HepG2 (cell line): ENCODE measurements around the gene RBM26. TPM values are rescaled to one million over a fixed set of nuclear protein-coding genes. Genes with fewer than 3 reads are reported as not detected.

Source experiments
- ATAC-seq: fragments of 200-7000 bp; cut with Tn5 transposase; 3 replicates; pipeline ENCODE4 v1.9.1; 2020; ENCODE audit warnings: mild to moderate bottlenecking, moderate library complexity
- BruUV-seq: library from RNA; stranded (reverse); fragments of 400-500 nt; replicated peaks from 2 replicates; lab custom pipeline; 2021; lab: Mats Ljungman, UMichigan
- CTCF ChIA-PET: fragments of 300-600 bp; formaldehyde crosslinking; extraction: SDS; loops from one replicate; lab custom pipeline; 2021; ENCODE audit warnings: low total read pairs, inconsistent platforms, low intra/inter-chr PET ratio; lab: Yijun Ruan, JAX
- POLR2A ChIA-PET: fragments of 350-600 bp; sonication (Branson Sonifier 250); formaldehyde crosslinking; loops from one replicate; lab custom pipeline; 2020; ENCODE audit warnings: antibody characterized with exemption, inconsistent platforms; lab: Yijun Ruan, JAX
- DNase-seq: peaks from one replicate; pipeline ENCODE4 v3.0.0-alpha.2; 2015; ENCODE audit warnings: low spot score
- FAIRE-seq: peaks from 3 replicates; lab custom pipeline; 2011; peaks lifted over from hg19 to GRCh38; lab: Jason Lieb, UNC
- H2AFZ ChIP-seq: one replicate; pipeline ENCODE4 v1.6.1; 2011; ENCODE audit warnings: low read length, inconsistent platforms
- H3K27ac ChIP-seq: fragments of 300-600 bp; 3 replicates; pipeline ENCODE4 v1.8.0; 2011; ENCODE audit warnings: mixed run types, mild to moderate bottlenecking, mixed read lengths, low read length, inconsistent platforms; ENCODE audit not compliant: insufficient read depth; ENCODE audit errors: extremely low read length
- H3K27me3 ChIP-seq, 2 experiments: fragments of 200-600 bp in 1 of 2; 2 replicates in 1 of 2; 3 replicates in 1 of 2; pipeline versions ENCODE4 v1.6.0 to v1.8.0; 2011; ENCODE audit warnings: low read length in 2 of 2, mild to moderate bottlenecking in 2 of 2, moderate library complexity in 2 of 2, inconsistent platforms in 1 of 2; ENCODE audit not compliant: insufficient read depth in 2 of 2, control insufficient read depth in 1 of 2
- H3K36me3 ChIP-seq, 2 experiments: fragments of 200-600 bp in 1 of 2; replicated peaks in 1 of 2; 2 replicates in 1 of 2; 3 replicates in 1 of 2; pipeline versions ENCODE4 v1.5.1 to v1.8.0; 2011; ENCODE audit warnings: low read length in 2 of 2, inconsistent platforms in 1 of 2; ENCODE audit not compliant: insufficient read depth in 2 of 2, control insufficient read depth in 1 of 2
- H3K4me1 ChIP-seq: 2 replicates; pipeline ENCODE4 v1.5.1; 2012; ENCODE audit warnings: low read length, inconsistent platforms; ENCODE audit not compliant: insufficient read depth
- H3K4me2 ChIP-seq: 2 replicates; pipeline ENCODE4 v1.6.0; 2011; ENCODE audit warnings: low read depth, low read length, inconsistent platforms
- H3K4me3 ChIP-seq, 3 experiments: fragments of 200-600 bp in 1 of 3; sonication (generic), shearing (Covaris generic) in 1 of 3; replicated peaks in 1 of 3; 2 replicates each; pipeline ENCODE4 v1.5.1; 2011 to 2016; ENCODE audit warnings: low read length in 3 of 3, inconsistent platforms in 2 of 3, low read depth in 2 of 3, mild to moderate bottlenecking in 2 of 3, control low read depth in 1 of 3, mixed read lengths in 1 of 3; ENCODE audit not compliant: insufficient read depth in 1 of 3
- H3K79me2 ChIP-seq: one replicate; pipeline ENCODE4 v1.6.1; 2011; ENCODE audit warnings: low read length, inconsistent platforms; ENCODE audit not compliant: insufficient read depth
- H3K9ac ChIP-seq: 2 replicates; pipeline ENCODE4 v1.6.0; 2011; ENCODE audit warnings: mild to moderate bottlenecking, low read depth, low read length, inconsistent platforms; ENCODE audit not compliant: insufficient read depth
- H3K9me3 ChIP-seq: 2 replicates; pipeline ENCODE4 v1.5.1; 2012; ENCODE audit warnings: mild to moderate bottlenecking, low read length
- H4K20me1 ChIP-seq: 2 replicates; pipeline ENCODE4 v1.6.0; 2011; ENCODE audit warnings: inconsistent platforms, mild to moderate bottlenecking, low read length, moderate library complexity; ENCODE audit not compliant: insufficient read depth
- FOXP4 ChIP-seq: sonication (generic); formaldehyde crosslinking; IDR thresholded peaks from 2 replicates; pipeline ENCODE4 v1.4.0; 2020; ENCODE audit warnings: missing genetic modification reagents
- GZF1 ChIP-seq: sonication (generic); formaldehyde crosslinking; IDR thresholded peaks from 2 replicates; pipeline ENCODE4 v1.5.1; 2020; ENCODE audit warnings: mild to moderate bottlenecking, missing genetic modification reagents
- MIER2 ChIP-seq: IDR thresholded peaks from 2 replicates; pipeline ENCODE4 v1.6.1; 2016; ENCODE audit warnings: missing biosample characterization, missing genetic modification reagents
- POGZ ChIP-seq: sonication (generic); formaldehyde crosslinking; IDR thresholded peaks from 2 replicates; pipeline ENCODE4 v1.4.0; 2020; ENCODE audit warnings: mild to moderate bottlenecking, missing genetic modification reagents
- POLR2G ChIP-seq: fragments of 200-400 bp; formaldehyde crosslinking; IDR thresholded peaks from 2 replicates; pipeline ENCODE4 v1.6.1; 2018; ENCODE audit warnings: mild to moderate bottlenecking, low read depth, low read length, moderate library complexity
- RCOR2 ChIP-seq: IDR thresholded peaks from 2 replicates; pipeline ENCODE4 v1.6.1; 2016; ENCODE audit warnings: missing biosample characterization, missing genetic modification reagents
- THRA ChIP-seq: sonication (generic); formaldehyde crosslinking; IDR thresholded peaks from 2 replicates; pipeline ENCODE4 v1.4.0; 2020; ENCODE audit warnings: missing genetic modification reagents, borderline replicate concordance
- ZBTB20 ChIP-seq: sonication (generic); formaldehyde crosslinking; IDR thresholded peaks from 2 replicates; pipeline ENCODE4 v1.8.1; 2023; ENCODE audit warnings: missing genetic modification reagents, low read depth, mild to moderate bottlenecking, borderline replicate concordance
- ZNF207 ChIP-seq: fragments of 450-650 bp; IDR thresholded peaks from 2 replicates; pipeline ENCODE4 v1.6.1; 2016; ENCODE audit warnings: antibody characterized with exemption, borderline replicate concordance
- ZNF724P ChIP-seq: sonication (generic); formaldehyde crosslinking; IDR thresholded peaks from 2 replicates; pipeline ENCODE4 v1.8.0; 2022; ENCODE audit warnings: missing genetic modification reagents, borderline replicate concordance
- ZNF773 ChIP-seq: sonication (generic); formaldehyde crosslinking; IDR thresholded peaks from 2 replicates; pipeline ENCODE4 v1.4.0; 2020; ENCODE audit warnings: missing genetic modification reagents, borderline replicate concordance
- ZNF777 ChIP-seq: sonication (generic); formaldehyde crosslinking; IDR thresholded peaks from 2 replicates; pipeline ENCODE4 v1.4.0; 2020; ENCODE audit warnings: missing genetic modification reagents
- WGBS: methylation state at CpG from one replicate; pipeline ENCODE4 v1.1.6; 2017; ENCODE audit warnings: low lambda C conversion rate; 5-methylcytosine and 5-hydroxymethylcytosine counted together
- in situ Hi-C: cut with HindIII; loops from 2 replicates; pipeline ENCODE4 v1.10.0; 2017; ENCODE audit warnings: low pct_unique_long_range_greater_than_20kb; ENCODE audit not compliant: extremely low pct_ligation_motif_present
- intact Hi-C: fragments of 100-400 bp; cut with micrococcal nuclease; formaldehyde crosslinking; loops from one replicate; pipeline ENCODE4 v1.10.0; 2022; ENCODE audit not compliant: unreplicated experiment
- polyA plus RNA-seq, 8 experiments: library from polyadenylated mRNA; depleted of rRNA in 3 of 8; stranded (reverse) in 7 of 8; unstranded in 1 of 8; fragments of >200 nt; fragmentation: Illumina TruSeq in 4 of 8; extraction: Trizol in 4 of 8; gene quantifications; 2 replicates each; pipeline versions ENCODE4 v1.2.1 to v1.2.3, GENCODE V29; 2011 to 2016; ENCODE audit warnings: low read depth in 4 of 8, missing spikeins in 1 of 8, mixed read lengths in 1 of 8; ENCODE audit not compliant: insufficient read depth in 1 of 8
- total RNA-seq, 5 experiments: library from RNA; depleted of rRNA; stranded (reverse); fragments of >200 nt; fragmentation: Illumina TruSeq; extraction: Trizol; gene quantifications; 2 replicates each; pipeline ENCODE4 v1.2.3, GENCODE V29; 2016; ENCODE audit warnings: low read depth in 1 of 5

Gene RBM26
- total and polyA plus RNA-seq, 2 of the 13 experiments (the other 11 are each of a cell fraction or from before 2014, with no cell fraction given) = 19.4 to 34.4 TPM

- no peak for FAIRE-seq
- intact Hi-C loops = no loop called here
Measured at GRCh38 chr13:79455331-79455730, 49.3 kb upstream of the RBM26 start.

More at GRCh38 chr13:79455331-79455730, 49.3 kb upstream of the RBM26 start:
- ATAC-seq = no peak
- in situ Hi-C loops = no loop called here
- Histone ChIP-seq H3K4me3 (no peak overlapping the region), H3K36me3 (no peaks in the 10 kb centered on the region), H4K20me1 (no peaks in the 10 kb centered on the region), H3K9ac (no peak overlapping the region), H3K4me2 (no peak overlapping the region), H3K27me3 (no peaks in the 10 kb centered on the region; a peak in 1 of 5 replicates), H2AFZ (no peak overlapping the region), H3K4me1 (no peaks in the 10 kb centered on the region), H3K79me2 (no peaks in the 10 kb centered on the region), H3K9me3 (no peaks in the 10 kb centered on the region), H3K27ac (no peak overlapping the region)
- 55% methylated on average over 7 of the region's 7 CpGs for WGBS
- no TSS peak for BruUV-seq
- no peak for DNase-seq
- ChIA-PET CTCF (no interaction called here), POLR2A (no interaction called here)
- TF ChIP-seq ZNF777 = no peak
- no peak for TF ChIP-seq POGZ (CRISPR knock-in tag)
- no peak for TF ChIP-seq ZNF207
- no peak for TF ChIP-seq GZF1 (CRISPR knock-in tag)
- no peak for TF ChIP-seq ZNF724P (CRISPR knock-in tag)
- TF ChIP-seq POLR2G = no peak
- no peak for TF ChIP-seq RCOR2 (CRISPR knock-in tag)
- TF ChIP-seq THRA = no peak
- no peak for TF ChIP-seq FOXP4 (CRISPR knock-in tag)
- TF ChIP-seq ZNF773 (CRISPR knock-in tag) = no peak
- TF ChIP-seq ZBTB20 (CRISPR knock-in tag) = no peak
- no peak for TF ChIP-seq MIER2 (CRISPR knock-in tag)
